ENCODE measurements around the gene PCDHGA3.
A peak's percentile ranks its signal among the peaks of the same experiment; 100 is the strongest.
"Not testable (repeated sequence)": the region's sequence is repeated elsewhere in the genome, so short reads cannot be mapped to it uniquely, and the experiment has no call there.

Gene PCDHGA3

GRCh38 chr5:141349917-141350619, 6.4 kb downstream of the PCDHGA3 start, which contains the start of gene PCDHGB1:
Gene PCDHGB1 (plus strand): TSS chr5:141350099. CDS start chr5:141350261, 162 bp downstream.
- DNase-seq (ENCODE audit: low read depth), result peak; percentile 42

GRCh38 chr5:141351591-141351990, 8.0 kb downstream of the PCDHGA3 start:
- DNase-seq (ENCODE audit: low read depth), result no peak

DNA sequence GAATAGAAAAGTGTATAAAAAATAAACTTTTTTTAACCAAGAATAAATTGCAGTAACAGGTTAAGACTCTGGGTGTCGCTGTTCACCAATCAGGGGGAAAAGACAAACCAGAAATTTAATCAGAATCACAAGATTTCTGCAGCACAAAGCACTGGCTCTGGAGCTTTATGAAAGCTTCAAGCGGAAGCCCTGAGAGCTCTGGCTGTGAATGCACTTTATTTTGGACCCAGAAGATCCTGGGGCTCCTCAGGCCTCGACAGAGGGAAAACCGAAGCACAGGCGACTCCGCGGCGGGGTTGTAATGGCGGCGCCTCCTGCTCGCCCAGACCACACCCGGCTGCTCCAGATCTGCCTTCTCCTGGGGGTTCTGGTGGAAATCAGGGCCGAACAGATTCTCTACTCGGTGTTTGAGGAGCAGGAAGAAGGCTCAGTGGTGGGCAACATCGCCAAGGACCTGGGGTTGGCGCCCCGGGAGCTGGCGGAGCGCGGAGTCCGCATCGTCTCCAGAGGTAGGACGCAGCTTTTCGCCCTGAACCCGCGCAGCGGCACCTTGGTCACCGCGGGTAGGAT, 11.4 kb downstream of the PCDHGA3 start, which contains the start of gene PCDHGA4:
Gene PCDHGA4 (plus strand): TSS at position 122 of the 570 bp plus-strand sequence. CDS start 87 bp downstream, at position 209.
- DNase-seq (ENCODE audit: low read depth), result no peak

- DNase-seq (ENCODE audit: low read depth), result no peak
Observed at GRCh38 chr5:141355641-141356040, 12.0 kb downstream of the PCDHGA3 start.

DNA sequence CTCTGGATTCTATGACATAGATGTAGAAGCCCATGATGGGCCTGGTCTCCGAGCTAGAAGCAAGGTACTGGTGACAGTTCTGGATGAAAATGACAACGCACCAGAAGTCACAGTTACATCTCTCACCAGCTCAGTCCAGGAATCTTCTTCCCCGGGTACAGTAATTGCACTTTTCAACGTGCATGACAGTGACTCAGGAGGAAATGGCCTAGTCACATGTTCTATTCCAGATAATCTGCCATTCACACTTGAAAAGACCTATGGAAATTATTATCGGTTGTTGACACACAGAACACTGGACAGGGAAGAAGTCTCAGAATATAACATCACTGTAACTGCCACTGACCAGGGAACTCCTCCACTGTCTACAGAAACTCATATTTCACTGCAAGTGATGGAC, 12.5 kb downstream of the PCDHGA3 start:
- no peak for DNase-seq (ENCODE audit: low read depth)

DNA sequence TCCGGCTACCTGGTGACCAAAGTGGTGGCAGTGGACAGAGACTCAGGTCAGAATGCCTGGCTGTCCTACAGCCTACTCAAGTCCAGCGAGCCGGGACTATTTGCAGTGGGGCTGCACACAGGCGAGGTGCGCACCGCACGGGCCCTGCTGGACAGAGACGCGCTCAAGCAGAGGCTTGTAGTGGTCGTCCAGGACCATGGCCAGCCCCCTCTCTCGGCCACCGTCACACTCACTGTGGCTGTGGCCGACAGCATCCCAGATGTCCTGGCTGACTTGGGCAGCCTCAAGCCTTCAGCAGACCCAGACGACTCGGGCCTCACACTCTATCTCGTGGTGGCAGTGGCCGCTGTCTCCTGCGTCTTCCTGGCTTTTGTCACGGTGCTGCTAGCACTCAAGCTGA, 13.3 kb downstream of the PCDHGA3 start:
- DNase-seq (ENCODE audit: low read depth), result no peak

DNA sequence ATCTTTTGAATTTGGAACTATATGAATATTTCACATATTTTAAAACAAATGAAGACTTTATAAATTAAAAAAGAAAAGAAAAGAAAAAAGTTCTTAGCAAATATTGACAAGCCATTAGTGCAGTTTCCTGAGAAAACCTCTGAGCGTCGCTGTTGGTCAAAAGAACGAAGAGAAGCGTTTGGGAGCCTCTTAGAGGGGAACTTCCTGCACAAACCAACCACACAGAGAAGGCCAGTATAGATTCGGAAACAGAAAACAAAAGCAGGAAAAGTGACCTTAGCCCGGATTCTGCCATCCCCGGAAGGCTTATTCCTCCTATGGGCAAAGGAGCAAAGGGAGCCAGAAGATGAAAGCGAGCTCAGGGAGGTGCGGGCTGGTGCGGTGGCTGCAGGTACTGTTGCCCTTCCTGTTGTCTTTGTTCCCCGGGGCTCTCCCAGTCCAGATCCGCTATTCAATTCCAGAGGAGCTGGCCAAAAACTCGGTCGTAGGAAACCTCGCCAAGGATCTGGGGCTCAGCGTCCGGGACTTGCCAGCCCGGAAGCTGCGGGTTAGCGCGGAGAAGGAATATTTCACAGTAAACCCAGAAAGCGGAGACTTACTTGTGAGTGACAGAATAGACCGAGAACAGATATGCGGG, 16.3 kb downstream of the PCDHGA3 start, which contains the start of gene PCDHGB2:
Gene PCDHGB2 (plus strand): TSS at position 205 of the 637 bp plus-strand sequence. CDS start 142 bp downstream, at position 347.
- no peak for DNase-seq (ENCODE audit: low read depth)

GRCh38 chr5:141360685-141361084, 17.1 kb downstream of the PCDHGA3 start:
- DNase-seq (ENCODE audit: low read depth), result no peak

- DNase-seq (ENCODE audit: low read depth), result no peak
Observed at GRCh38 chr5:141362719-141363118, 19.1 kb downstream of the PCDHGA3 start.

GRCh38 chr5:141363952-141364660, 20.5 kb downstream of the PCDHGA3 start, which contains the start of gene PCDHGA5:
Gene PCDHGA5 (plus strand): TSS chr5:141364162. CDS start chr5:141364331, 169 bp downstream.
- DNase-seq (ENCODE audit: low read depth), result no peak

GRCh38 chr5:141366016-141366896, 22.6 kb downstream of the PCDHGA3 start:
- DNase-seq (ENCODE audit: low read depth), result no peak

- no peak for DNase-seq (ENCODE audit: low read depth)
Observed at GRCh38 chr5:141369994-141370848, 26.6 kb downstream of the PCDHGA3 start, which contains the start of gene PCDHGB3. Gene PCDHGB3 (plus strand): TSS chr5:141370242. CDS start chr5:141370395, 153 bp downstream.

DNA sequence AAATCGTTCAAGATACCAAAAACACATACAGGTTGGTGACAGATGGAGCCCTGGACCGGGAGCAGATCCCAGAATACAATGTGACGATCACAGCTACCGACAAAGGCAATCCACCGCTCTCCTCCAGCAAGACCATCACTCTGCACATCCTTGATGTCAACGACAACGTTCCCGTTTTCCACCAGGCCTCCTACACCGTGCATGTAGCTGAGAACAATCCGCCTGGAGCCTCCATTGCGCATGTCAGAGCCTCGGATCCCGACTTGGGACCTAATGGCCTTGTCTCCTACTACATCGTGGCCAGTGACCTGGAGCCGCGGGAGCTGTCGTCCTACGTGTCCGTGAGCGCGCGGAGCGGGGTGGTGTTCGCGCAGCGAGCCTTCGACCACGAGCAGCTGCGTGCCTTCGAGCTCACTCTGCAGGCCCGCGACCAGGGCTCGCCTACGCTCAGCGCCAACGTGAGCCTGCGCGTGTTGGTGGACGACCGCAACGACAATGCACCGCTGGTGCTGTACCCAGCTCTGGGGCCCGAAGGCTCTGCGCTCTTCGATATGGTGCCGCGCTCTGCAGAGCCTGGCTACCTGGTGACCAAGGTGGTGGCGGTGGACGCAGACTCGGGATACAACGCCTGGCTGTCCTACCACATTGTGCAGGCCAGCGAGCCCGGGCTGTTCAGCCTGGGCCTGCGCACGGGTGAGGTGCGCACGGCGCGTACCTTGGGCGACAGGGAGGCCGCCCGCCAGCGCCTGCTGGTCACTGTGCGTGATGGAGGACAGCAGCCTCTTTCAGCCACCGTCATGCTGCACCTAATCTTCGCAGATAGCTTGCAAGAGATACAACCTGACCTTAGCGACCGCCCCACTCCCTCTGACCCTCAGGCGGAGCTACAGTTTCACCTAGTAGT, 28.2 kb downstream of the PCDHGA3 start:
- DNase-seq (ENCODE audit: low read depth), result no peak

DNA sequence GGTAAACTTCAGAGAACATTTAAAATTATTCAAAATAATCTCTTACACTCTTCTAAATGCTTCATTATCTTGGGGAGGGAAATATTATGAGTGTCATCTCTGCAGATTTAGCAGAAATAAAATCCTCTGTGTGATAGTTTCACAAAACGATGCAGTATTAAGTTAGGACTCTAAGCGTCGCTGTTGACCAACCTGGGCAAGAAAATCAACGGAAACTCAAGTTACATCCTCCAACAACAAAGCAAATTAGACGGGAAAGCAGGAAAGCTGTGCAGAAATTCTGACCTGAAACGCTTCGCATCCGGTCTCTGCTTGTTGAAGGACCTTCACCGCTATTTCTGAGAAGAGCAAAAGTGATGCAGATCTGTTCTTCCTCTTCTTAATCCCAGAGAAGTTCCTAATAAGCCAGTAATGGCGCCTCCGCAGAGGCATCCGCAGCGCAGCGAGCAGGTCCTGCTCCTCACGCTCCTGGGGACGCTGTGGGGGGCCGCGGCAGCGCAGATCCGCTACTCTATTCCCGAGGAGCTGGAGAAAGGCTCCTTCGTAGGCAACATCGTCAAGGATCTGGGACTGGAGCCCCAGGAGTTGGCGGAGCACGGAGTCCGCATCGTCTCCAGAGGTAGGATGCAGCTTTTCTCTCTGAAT, 30.2 kb downstream of the PCDHGA3 start, which contains the start of gene PCDHGA6:
Gene PCDHGA6 (plus strand): TSS at position 219 of the 645 bp plus-strand sequence. CDS start 193 bp downstream, at position 412.
- DNase-seq (ENCODE audit: low read depth), result no peak

GRCh38 chr5:141374627-141375026, 31.0 kb downstream of the PCDHGA3 start:
- DNase-seq (ENCODE audit: low read depth), result no peak

DNA sequence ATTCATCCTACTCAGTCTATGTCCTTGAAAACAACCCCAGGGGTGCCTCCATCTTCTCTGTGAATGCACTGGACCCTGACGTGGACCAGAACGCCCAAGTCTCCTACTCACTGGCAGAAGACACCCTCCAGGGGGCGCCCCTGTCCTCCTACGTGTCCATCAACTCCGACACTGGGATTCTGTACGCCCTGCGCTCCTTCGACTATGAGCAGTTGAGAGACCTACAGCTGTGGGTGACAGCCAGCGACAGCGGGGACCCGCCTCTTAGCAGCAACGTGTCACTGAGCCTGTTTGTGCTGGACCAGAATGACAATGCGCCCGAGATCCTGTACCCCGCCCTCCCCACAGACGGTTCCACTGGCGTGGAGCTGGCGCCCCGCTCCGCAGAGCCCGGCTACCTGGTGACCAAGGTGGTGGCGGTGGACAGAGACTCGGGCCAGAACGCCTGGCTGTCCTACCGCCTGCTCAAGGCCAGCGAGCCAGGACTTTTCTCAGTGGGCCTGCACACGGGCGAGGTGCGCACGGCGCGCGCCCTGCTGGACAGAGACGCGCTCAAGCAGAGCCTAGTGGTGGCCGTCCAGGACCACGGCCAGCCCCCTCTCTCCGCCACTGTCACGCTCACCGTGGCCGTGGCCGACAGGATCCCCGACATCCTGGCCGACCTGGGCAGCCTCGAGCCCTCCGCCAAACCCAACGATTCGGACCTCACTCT, 32.0 kb downstream of the PCDHGA3 start:
- DNase-seq (ENCODE audit: low read depth), result not testable (repeated sequence)

DNA sequence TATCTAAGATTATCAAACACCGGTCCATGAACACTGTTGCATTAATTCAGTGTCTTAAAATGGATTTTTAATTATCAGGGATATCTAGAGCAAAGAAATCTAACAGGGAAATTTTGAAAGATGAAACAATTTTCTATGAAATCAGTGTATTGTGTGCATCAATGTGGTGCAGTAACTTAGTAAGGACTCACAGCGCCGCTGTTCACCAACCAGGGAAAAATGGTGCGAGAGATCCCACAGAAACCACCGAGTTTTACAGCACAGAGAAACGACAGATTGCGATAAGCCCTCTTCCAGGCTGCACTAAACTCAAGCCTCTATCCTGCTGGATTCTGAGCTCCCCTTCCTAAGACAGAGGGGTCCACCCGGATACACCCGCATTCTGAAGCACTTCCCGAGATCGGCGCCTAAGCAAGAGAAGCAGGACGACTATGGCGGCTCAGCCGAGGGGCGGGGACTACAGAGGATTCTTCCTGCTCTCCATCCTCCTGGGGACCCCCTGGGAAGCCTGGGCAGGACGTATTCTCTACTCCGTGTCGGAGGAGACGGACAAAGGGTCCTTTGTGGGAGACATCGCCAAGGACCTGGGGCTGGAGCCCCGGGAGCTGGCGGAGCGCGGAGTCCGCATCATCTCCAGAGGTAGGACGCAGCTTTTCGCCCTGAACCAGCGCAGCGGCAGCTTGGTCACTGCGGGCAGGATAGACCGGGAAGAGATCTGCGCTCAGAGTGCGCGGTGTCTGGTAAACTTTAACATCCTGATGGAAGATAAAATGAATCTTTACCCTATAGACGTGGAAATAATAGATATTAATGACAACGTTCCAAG, 39.1 kb downstream of the PCDHGA3 start, which contains the start of gene PCDHGA7:
Gene PCDHGA7 (plus strand): TSS at position 274 of the 826 bp plus-strand sequence. CDS start 158 bp downstream, at position 432.
- no peak for DNase-seq (ENCODE audit: low read depth)

Measured in GM04504 (cell line).